OCI-LY3 (cell line): Measurements from ENCODE around the gene FSHR.

ENCODE experiments used
- EZH2phosphoT487 ChIP-seq: fragments of 200-600 bp; shearing (Covaris generic); IDR thresholded peaks from 2 replicates; pipeline ENCODE4 v1.6.1; 2018; ENCODE audit warnings: antibody characterized with exemption, mixed run types, low read depth
- TF ChIP-seq, protein P1 (sequence below): fragments of 200-600, 300-600 bp; sonication (generic); IDR thresholded peaks from 2 replicates; pipeline ENCODE4 v1.5.1; 2014; ENCODE audit warnings: antibody characterized with exemption, low read length, low read depth

DNA sequence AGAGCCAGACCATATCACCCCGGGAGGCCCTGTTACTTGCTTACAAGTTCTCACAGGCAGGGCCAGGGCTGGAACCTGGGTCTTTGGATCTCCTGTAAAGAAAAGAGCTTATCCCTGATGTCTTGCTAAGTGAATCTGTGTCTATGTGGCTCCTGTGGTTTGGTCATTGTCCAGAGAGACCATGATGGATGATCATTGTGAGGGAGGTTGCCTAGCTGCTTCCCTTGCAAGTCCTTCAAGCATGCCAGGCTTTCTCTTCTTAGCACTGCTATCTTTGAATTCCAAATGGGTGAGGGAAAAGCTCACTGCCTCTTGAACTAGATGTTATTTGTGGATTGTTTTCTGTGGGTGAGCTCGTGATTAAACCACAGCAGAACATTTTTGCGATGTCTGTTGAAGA lies 151.6 kb downstream of the FSHR start:
- TF ChIP-seq, protein P1, sequence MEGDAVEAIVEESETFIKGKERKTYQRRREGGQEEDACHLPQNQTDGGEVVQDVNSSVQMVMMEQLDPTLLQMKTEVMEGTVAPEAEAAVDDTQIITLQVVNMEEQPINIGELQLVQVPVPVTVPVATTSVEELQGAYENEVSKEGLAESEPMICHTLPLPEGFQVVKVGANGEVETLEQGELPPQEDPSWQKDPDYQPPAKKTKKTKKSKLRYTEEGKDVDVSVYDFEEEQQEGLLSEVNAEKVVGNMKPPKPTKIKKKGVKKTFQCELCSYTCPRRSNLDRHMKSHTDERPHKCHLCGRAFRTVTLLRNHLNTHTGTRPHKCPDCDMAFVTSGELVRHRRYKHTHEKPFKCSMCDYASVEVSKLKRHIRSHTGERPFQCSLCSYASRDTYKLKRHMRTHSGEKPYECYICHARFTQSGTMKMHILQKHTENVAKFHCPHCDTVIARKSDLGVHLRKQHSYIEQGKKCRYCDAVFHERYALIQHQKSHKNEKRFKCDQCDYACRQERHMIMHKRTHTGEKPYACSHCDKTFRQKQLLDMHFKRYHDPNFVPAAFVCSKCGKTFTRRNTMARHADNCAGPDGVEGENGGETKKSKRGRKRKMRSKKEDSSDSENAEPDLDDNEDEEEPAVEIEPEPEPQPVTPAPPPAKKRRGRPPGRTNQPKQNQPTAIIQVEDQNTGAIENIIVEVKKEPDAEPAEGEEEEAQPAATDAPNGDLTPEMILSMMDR, result no peak
- TF ChIP-seq EZH2phosphoT487, result no peak
